Measurements from ENCODE around the gene TNFRSF21.

GRCh38 chr6:47323321-47323720, 13.6 kb upstream of the TNFRSF21 start:
- TF ChIP-seq CTCF (IDR thresholded peaks at IDR 0.05) (no peak), POLR2A (IDR thresholded peaks at IDR 0.05) (no peak)

Data from heart left ventricle (tissue), 13 donors.